ENCODE measurements around the gene SLC6A8.

SLC6A8 gene

DNA sequence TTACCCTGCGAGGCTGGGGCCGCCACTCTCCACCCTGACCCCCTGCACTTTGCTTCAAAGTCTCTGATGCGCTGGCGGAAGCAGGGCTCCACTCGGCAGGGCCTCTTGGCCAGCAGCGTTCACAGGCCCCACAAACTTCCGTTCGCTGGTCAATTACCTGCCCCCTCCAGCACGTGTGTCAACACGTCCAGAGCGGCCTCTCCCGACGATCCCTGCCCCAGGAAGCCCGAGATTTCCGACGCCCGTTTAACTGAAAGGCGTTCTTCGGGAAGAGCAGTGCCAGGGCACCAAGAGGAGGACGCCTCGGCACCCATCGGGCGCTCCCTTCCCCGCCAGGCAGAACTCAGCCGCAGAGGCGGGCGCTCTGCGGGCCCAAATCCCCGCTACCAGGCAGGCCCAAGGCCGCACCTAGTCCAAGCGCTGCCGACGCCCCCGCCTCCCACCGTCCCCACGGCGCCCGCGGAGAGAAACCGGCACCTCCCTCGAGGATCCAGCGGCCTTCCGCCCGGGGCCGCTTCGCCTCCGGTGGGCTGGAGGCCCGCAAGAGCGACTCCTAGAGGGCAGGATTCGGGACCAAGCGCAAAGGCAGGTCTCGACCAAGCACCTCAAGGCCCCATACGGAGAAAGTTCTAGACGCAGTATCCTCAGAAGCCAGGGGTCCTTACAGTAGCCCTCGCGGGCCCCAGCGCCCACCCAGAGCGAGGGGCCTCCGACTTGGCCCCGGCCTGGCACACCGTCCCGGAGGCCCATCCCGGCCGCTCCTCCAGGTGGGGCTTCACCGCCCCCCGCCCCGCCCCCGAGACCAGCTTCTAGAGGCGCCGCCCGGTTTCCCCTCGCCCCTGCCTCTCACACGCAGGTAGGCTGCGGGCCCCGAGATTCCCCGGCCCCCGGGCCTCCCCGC, 35.9 kb downstream of the SLC6A8 start:
- no peak for DNase-seq (ENCODE audit: low spot score)
- peak overlapping the region; percentile 83 for H3K27ac ChIP-seq (ENCODE audit: poor library complexity, severe bottlenecking)
- peaks cover 40% of the 10 kb centered on the region for H3K36me3 ChIP-seq (ENCODE audit: low read depth)
- H3K4me3 ChIP-seq (ENCODE audit: severe bottlenecking) = peak overlapping the region; percentile 73
- peak; percentile 38 for ATAC-seq (ENCODE audit: low read depth)
- peaks cover 12% of the 10 kb centered on the region for H3K4me1 ChIP-seq (ENCODE audit: insufficient read depth, poor library complexity, severe bottlenecking)
- no peaks in the 10 kb centered on the region for H3K27me3 ChIP-seq (ENCODE audit: insufficient read depth, poor library complexity, severe bottlenecking)
- TF ChIP-seq, protein P1, sequence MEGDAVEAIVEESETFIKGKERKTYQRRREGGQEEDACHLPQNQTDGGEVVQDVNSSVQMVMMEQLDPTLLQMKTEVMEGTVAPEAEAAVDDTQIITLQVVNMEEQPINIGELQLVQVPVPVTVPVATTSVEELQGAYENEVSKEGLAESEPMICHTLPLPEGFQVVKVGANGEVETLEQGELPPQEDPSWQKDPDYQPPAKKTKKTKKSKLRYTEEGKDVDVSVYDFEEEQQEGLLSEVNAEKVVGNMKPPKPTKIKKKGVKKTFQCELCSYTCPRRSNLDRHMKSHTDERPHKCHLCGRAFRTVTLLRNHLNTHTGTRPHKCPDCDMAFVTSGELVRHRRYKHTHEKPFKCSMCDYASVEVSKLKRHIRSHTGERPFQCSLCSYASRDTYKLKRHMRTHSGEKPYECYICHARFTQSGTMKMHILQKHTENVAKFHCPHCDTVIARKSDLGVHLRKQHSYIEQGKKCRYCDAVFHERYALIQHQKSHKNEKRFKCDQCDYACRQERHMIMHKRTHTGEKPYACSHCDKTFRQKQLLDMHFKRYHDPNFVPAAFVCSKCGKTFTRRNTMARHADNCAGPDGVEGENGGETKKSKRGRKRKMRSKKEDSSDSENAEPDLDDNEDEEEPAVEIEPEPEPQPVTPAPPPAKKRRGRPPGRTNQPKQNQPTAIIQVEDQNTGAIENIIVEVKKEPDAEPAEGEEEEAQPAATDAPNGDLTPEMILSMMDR (IDR thresholded peaks at IDR 0.05; ENCODE audit: poor library complexity, severe bottlenecking) = peak; percentile 40
- H3K9me3 ChIP-seq (ENCODE audit: severe bottlenecking) = no peaks in the 10 kb centered on the region

DNA sequence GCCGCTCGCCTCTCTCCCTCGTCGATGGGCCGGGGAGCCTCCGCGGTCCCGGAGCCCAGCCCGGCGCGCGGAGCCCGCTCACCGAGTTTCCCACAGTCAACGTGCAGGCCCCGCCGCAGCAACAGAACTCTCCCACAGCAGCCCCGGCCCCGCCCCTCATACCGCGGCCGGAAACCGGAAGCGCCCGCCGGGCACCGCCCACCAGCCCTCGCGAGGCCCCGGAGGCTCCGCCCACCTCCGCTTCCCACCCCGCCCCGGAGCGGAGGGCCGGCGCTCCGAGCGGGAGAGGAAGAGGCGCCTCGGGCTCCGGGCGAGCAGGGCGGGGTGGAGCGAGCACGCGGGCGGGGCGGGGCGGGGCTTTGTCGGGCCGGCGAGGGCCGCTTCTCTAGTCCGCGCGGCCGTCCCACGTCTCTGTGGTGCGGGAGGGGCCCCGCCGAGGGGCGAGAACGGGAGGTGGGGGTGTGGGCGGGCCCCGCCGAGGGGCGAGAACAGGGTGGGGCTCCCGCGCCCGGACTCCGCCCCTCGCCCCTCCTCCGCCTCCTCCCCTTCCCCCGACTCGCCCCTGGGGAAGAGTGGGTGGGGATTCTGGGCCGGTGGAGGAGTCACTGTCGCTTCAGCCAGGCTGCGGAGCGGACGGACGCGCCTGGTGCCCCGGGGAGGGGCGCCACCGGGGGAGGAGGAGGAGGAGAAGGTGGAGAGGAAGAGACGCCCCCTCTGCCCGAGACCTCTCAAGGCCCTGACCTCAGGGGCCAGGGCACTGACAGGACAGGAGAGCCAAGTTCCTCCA, 36.7 kb downstream of the SLC6A8 start, which contains the start of the genes ABCD1 and BCAP31:
Gene ABCD1 (plus strand): TSS at position 605 of the 787 bp plus-strand sequence. CDS start 411 bp downstream, outside the sequence.
Gene BCAP31 (minus strand): TSS at position 136 of the 787 bp plus-strand sequence. CDS start 1,143 bp downstream, outside the sequence.
- Histone ChIP-seq H3K4me3 (ENCODE audit: severe bottlenecking) (peak within 1 kb of the TSS; percentile 73), H3K4me1 (ENCODE audit: insufficient read depth, poor library complexity, severe bottlenecking) (peaks cover 12% of the 10 kb centered on the region), H3K27ac (ENCODE audit: poor library complexity, severe bottlenecking) (peak within 1 kb of the TSS; percentile 83), H3K36me3 (ENCODE audit: low read depth) (peaks cover 31% of the 10 kb centered on the region), H3K9me3 (ENCODE audit: severe bottlenecking) (no peaks in the 10 kb centered on the region), H3K27me3 (ENCODE audit: insufficient read depth, poor library complexity, severe bottlenecking) (no peaks in the 10 kb centered on the region)
- DNase-seq (ENCODE audit: low spot score) (peak; percentile 82), ATAC-seq (ENCODE audit: low read depth) (peak; percentile 55)
- TF ChIP-seq, protein P1 (IDR thresholded peaks at IDR 0.05; ENCODE audit: poor library complexity, severe bottlenecking) = no peak

DNA sequence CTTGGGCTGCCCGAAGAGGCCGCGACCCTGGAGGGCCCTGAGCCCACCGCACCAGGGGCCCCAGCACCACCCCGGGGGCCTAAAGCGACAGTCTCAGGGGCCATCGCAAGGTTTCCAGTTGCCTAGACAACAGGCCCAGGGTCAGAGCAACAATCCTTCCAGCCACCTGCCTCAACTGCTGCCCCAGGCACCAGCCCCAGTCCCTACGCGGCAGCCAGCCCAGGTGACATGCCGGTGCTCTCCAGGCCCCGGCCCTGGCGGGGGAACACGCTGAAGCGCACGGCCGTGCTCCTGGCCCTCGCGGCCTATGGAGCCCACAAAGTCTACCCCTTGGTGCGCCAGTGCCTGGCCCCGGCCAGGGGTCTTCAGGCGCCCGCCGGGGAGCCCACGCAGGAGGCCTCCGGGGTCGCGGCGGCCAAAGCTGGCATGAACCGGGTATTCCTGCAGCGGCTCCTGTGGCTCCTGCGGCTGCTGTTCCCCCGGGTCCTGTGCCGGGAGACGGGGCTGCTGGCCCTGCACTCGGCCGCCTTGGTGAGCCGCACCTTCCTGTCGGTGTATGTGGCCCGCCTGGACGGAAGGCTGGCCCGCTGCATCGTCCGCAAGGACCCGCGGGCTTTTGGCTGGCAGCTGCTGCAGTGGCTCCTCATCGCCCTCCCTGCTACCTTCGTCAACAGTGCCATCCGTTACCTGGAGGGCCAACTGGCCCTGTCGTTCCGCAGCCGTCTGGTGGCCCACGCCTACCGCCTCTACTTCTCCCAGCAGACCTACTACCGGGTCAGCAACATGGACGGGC, 37.5 kb downstream of the SLC6A8 start:
- H3K36me3 ChIP-seq (ENCODE audit: low read depth) = peaks cover 25% of the 10 kb centered on the region
- H3K27me3 ChIP-seq (ENCODE audit: insufficient read depth, poor library complexity, severe bottlenecking) = no peaks in the 10 kb centered on the region
- TF ChIP-seq, protein P1 (IDR thresholded peaks at IDR 0.05; ENCODE audit: poor library complexity, severe bottlenecking) = no peak
- H3K27ac ChIP-seq (ENCODE audit: poor library complexity, severe bottlenecking) = peak overlapping the region; percentile 83
- H3K4me3 ChIP-seq (ENCODE audit: severe bottlenecking) = peak overlapping the region; percentile 73
- peaks cover 12% of the 10 kb centered on the region for H3K4me1 ChIP-seq (ENCODE audit: insufficient read depth, poor library complexity, severe bottlenecking)
- no peak for DNase-seq (ENCODE audit: low spot score)
- no peaks in the 10 kb centered on the region for H3K9me3 ChIP-seq (ENCODE audit: severe bottlenecking)
- ATAC-seq (ENCODE audit: low read depth) = no peak

DNA sequence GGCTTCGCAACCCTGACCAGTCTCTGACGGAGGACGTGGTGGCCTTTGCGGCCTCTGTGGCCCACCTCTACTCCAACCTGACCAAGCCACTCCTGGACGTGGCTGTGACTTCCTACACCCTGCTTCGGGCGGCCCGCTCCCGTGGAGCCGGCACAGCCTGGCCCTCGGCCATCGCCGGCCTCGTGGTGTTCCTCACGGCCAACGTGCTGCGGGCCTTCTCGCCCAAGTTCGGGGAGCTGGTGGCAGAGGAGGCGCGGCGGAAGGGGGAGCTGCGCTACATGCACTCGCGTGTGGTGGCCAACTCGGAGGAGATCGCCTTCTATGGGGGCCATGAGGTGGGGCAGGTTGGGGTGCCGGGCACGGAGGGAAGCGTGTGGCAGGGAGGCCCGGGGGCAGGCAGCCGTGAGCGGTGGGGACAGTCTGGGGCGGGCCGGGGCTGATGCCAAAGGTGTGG, 38.1 kb downstream of the SLC6A8 start:
- ATAC-seq (ENCODE audit: low read depth) (no peak), DNase-seq (ENCODE audit: low spot score) (no peak)
- peaks cover 19% of the 10 kb centered on the region for H3K36me3 ChIP-seq (ENCODE audit: low read depth)
- TF ChIP-seq, protein P1 (IDR thresholded peaks at IDR 0.05; ENCODE audit: poor library complexity, severe bottlenecking) = no peak
- H3K4me3 ChIP-seq (ENCODE audit: severe bottlenecking) = no peak overlapping the region
- peaks cover 12% of the 10 kb centered on the region for H3K4me1 ChIP-seq (ENCODE audit: insufficient read depth, poor library complexity, severe bottlenecking)
- H3K27ac ChIP-seq (ENCODE audit: poor library complexity, severe bottlenecking) = peak overlapping the region; percentile 65
- no peaks in the 10 kb centered on the region for H3K27me3 ChIP-seq (ENCODE audit: insufficient read depth, poor library complexity, severe bottlenecking)
- no peaks in the 10 kb centered on the region for H3K9me3 ChIP-seq (ENCODE audit: severe bottlenecking)
